GM19463 (cell line): Measurements from ENCODE around the gene AMH.
"Not testable (repeated sequence)": the region's sequence is repeated elsewhere in the genome, so short reads cannot be mapped to it uniquely, and the experiment has no call there.

Experiments used
- ATAC-seq: cut with Tn5 transposase; IDR thresholded peaks from one replicate; pipeline ENCODE4 v1.9.1; 2021; ENCODE audit warnings: mild to moderate bottlenecking, moderate library complexity; ENCODE audit not compliant: unreplicated experiment

Gene AMH

DNA sequence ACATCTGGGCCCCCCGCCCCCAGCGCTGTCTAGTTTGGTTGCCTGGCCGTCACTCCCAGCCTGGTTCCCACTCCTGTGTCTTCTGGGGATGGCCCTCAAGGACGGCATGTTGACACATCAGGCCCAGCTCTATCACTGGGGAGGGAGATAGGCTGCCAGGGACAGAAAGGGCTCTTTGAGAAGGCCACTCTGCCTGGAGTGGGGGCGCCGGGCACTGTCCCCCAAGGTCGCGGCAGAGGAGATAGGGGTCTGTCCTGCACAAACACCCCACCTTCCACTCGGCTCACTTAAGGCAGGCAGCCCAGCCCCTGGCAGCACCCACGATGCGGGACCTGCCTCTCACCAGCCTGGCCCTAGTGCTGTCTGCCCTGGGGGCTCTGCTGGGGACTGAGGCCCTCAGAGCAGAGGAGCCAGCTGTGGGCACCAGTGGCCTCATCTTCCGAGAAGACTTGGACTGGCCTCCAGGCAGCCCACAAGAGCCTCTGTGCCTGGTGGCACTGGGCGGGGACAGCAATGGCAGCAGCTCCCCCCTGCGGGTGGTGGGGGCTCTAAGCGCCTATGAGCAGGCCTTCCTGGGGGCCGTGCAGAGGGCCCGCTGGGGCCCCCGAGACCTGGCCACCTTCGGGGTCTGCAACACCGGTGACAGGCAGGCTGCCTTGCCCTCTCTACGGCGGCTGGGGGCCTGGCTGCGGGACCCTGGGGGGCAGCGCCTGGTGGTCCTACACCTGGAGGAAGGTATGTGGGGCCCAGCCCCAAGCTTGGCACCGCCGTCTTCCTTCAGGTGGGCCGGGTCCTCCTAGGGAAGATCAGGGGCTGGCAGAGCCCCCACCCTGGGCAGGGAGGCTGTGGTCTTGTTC is at the start of gene AMH:
Gene AMH (plus strand): TSS at position 314 of the 857 bp plus-strand sequence. CDS start 10 bp downstream, at position 324.
- no peak for ATAC-seq

DNA sequence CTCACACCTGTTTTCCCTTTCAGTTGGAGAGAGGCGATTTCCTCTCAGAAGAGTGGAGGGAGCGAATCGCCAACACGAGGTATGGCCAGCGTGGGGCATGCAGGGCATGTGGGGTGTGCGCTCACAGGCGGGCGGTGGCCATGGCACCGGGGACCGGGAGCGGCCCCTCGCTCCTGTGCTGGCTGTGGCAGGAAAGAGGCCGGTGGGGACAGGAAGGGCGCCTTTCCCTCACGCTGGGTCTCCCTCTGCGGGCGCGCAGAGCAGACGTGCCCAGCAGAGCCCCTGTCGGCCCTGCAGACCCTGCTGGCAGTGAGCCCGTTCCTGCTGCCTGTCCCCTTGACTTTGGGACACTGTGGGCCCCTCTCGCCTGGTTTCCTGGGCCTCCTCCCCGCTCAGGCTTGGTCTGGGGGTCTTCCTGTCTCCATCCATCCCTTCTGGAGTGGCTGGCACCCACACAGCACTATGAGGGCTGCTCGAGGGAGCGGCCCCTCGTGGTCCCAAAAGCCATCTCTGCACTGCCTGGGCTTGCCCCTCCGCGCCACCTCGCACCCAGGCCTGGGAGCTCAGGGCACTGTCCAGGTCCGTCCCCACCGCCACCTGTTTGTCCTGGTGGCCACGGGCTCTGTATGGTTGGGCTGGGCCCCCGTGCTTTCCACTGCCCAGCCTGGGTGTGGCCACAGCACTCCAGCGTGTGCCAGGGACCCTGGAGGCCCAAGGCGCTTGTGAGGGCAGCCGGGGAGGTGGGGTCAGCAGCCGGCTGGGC is 49.1 kb upstream of the AMH start:
- no peak for ATAC-seq

DNA sequence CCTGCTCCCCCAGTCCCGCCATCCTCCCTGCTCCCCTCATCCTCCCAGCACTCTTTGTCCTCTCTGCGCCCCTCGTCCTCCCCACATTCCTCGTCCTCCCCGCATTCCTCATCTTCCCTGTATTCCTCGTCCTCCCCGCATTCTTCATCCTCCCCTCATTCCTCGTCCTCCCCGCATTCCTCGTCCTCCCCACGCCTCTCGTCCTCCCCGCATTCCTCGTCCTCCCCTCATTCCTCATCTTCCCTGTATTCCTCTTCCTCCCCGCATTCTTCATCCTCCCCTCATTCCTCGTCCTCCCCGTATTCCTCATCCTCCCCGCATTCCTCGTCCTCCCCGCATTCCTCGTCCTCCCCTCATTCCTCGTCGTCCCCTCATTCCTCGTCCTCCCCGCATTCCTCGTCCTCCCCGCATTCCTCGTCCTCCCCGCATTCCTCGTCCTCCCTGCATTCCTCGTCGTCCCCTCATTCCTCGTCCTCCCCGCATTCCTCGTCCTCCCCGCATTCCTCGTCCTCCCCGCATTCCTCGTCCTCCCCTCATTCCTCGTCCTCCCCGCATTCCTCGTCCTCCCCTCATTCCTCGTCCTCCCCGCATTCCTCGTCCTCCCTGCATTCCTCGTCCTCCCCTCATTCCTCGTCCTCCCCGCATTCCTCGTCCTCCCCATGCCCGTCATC is 48.4 kb upstream of the AMH start:
- not testable (repeated sequence) for ATAC-seq

DNA sequence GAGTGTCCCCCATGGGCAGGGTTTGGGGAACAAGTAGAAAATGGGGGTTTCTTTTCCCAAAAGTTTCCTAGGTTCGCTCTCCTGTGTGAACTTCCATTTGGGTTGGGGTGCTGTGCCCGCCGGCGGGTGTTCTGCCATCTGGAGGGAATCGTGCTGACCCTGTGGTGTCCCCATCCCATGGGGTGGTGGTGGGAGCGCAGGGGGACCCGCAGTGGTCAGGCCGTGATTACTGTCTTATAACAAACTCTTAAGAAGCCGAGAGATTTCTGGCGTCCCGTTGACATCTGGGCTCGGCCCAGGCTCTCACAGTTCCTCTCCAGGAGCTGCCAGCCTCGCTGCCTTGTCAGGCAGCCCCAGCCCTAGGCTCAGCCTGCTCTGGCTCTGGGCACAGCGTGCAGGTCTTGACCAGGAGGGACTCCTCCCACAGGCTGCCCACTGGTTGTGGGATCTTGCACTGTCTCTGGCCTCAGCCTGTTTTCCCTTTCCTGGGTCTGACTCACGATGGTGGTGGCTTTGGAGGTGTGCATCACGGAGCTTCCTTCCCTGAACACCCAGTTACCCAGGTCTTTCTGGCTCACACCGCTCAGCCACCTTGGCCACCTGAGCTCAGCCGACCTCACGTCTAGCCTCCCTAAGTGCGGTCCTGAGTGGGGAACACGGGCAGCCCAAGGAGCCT is 47.5 kb upstream of the AMH start:
- ATAC-seq, result no peak

DNA sequence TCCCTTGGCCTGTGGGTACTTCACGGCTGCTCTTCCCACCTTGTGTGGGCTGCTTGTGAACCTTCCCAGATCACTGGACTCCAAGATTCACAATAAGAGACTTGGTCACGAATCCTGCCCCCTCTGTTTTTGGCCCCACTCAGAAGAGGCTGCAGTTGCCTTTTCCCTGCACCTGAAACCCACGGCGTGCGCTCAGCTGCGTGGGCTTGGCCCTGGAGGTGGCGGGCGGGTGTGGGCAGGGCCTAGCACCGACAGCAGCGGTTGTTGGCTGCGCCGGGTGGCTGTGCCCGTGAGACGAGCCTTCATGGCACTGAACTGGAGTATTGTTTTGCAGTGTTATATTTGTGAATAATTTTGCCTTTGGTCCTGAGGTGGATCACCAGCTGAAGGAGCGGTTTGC is 46.8 kb upstream of the AMH start:
- no peak for ATAC-seq

DNA sequence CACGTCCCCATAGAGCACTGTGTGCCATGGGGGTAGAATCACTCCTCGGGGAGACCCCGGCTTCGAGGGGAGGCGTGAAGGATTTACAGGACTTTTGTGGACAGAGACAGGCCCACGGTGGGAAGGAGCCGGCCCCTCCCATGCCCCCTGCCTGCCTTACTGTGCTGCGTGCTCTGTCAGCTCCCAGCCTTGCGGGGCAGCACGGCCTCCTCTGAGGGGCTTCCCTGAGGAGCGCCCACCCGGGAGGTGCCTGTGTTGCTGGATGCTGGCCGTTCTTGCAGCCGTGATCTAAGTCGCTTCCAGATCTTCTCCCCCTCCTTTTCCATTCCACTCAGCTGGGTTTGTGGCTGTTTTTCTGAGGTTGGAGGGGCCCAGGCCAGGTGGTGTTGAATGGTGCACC is 42.1 kb upstream of the AMH start:
- ATAC-seq, result no peak

DNA sequence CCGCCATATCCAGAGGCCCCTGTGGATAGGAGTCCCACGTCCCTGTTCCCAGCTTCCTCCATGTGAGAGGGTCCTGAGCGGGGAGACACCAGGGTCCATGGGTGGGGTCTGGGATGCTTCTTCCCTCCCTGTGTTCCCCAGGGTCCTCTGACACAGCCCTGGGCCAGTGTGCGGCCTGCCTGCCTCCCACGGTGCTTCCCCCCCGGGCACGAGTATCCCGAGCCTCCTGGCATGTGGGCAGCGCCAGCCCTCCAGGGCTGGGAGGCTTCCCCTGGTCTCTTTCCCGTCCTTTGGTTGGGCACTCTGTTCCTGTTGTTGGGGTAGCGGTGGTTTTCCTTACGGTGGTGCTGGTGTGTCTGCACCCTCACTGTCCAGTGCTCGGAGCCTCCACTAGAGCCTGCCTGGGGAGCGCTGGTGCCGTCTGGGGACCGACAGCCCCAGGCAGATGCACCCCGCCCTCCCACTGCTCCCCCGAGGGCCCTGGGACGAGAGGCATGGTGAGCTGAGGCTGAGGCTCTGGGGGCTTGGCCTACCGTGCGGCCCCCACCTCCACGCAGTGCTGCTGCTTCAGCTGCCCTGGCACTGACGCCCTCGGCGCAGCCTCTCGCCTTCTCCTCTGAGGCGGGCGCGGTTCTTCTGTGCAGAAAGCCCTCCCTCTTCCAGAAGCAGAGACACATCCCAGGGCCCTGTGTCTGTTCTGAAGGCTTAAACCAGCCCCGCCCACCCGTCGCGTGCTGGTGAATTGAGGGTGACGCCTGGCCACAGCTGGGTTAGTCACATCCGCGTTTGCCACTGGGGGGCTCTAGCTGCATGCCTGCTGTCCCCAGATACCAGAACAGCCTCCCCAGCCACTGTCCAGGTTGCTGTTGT is 40.9 kb upstream of the AMH start:
- no peak for ATAC-seq

DNA sequence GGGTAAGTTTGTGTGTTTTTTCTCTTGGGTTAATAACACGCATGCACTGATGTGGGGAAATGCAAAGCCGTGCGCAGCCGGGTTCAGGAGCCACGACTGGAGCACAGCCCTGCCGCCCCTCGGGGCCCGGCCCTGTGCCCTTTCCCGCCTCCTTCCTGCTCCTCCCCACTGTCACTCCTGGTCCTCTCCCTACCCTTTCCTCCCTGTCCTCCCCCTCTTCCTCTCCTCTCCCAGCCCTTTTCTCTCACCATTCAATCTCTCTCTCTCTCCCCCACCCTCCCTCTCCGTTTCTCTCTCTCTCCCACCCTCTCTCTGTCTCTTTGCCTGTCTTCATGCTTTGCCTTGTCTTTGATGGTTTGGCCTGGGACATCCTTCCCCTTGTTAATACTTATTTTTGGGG is 40.1 kb upstream of the AMH start:
- no peak for ATAC-seq

DNA sequence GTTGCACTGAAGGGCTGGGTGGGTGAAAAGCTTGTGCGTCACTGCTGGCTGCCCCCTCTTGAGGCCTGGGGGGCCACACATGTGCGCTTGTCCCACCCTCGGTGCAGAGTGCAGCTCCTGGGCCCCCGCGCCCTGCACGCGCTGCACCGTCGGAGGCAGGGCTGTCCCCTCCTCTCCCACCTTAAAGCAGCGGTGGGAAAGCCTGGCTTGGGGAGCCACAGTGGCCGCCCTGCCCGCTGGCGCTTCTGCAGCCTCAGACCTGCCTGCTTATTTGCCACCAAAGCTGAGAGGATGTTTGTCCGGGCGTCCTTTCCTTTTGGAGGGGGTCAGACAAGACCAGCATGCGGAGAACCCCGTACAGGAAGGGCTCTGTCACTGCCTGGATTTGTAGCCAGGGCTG is 39.7 kb upstream of the AMH start:
- no peak for ATAC-seq

DNA sequence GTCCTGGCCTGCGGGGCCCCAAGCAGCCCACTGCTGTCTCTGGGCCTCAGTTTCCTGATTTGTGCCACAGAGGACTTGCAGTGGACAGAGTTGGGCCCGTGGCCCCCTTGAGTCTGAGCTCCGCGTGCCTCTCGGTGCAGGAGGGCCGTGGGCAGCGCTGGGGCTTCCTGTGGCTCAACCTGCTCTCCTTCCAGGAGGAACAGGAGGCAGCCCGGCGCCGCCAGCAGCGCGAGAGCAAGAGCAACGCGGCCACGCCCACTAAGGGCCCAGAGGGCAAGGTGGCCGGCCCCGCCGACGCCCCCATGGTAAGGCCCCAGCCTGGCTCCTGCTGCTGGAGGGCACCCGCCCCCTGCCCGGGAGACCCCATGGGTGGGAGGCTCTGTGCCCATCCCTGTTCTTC is 38.9 kb upstream of the AMH start:
- no peak for ATAC-seq

DNA sequence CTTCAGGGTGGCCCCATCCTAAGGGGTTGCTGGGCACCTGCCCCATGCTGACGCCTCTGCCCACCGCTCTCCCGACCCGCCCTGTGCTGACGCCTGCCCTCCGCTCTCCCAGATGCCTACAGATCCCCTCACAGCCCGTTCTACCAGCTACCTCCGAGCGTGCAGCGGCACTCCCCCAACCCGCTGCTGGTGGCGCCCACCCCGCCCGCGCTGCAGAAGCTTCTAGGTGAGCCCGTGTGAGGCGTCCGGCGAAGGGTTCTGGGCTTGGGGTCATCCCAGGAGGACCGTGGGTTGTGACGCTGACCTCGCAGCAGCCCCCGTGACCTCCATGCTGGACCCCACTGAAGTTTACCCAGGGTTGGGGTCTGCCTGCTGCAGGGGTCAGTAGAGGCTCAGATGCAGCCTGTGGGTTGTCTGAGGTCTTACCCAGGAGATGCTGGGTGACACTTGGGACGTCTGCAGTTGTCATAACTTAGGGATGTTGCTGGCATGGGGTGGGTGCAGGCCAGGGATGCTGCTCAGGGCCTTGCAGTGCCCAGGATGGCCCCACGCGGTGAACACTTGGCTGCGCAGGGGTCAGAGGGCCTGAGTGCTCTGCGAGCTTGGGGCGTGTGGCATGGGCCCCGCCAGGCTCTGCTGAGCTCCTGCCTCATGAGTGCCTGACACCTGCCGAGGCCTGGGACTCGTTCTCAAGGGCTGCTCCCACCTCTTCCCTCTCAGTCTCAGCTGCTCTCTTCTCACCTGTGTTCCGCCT is 38.0 kb upstream of the AMH start:
- no peak for ATAC-seq

DNA sequence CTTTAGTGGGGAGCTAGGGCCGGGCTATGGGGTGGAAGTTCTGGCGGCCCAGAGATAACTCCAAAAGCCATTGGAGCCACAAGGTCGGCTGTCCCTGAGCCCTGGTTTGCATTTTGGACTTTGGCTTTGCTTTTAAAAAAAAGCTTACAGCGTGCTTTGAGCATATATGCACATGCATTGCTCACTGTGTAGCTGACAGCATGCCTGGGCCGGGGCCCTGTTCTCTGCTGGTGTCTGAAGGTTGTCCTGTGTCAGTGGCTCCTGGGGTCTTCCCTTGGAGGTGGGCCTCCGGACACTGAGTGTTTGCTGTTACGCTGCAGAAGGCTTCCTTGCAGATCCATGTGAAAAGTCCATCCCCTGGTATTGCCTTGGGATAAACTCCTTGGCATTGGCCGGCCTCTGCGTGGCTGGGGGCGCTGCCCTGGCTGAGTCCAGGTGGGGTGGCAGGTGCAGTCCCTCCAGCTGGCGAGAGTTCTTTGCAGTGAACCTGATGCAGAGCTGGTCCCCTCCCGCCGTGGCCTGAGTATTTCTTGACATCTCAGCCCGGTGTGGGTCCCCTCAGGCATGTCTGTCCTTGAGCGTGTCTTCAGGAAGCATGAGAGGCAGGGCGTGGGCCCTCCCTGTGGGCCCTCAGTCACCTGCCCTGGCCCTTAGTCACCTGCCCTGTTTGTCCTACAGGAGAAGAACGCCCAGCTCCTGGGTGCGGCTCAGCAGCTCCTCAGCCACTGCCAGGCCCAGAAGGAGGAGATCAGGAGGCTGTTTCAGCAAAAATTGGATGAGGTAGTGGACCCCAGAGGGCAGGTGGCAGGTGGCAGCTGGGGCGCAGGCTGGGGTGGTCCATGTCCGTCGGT is 36.0 kb upstream of the AMH start:
- ATAC-seq, result no peak

DNA sequence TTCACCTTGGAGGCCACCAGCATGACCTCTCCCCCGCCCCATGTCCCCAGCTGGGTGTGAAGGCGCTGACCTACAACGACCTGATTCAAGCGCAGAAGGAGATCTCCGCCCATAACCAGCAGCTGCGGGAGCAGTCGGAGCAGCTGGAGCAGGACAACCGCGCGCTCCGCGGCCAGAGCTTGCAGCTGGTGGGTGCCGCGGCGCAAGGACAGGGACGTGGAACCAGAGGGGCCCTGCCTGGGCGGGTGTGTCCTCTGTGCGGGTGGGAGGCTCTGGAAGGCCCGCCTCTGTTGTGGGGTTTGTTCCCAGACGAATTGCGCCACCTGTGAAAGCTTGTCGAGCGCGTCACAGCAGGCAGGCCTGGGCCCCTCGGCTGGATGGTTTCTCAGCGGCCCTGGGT is 35.3 kb upstream of the AMH start:
- no peak for ATAC-seq

DNA sequence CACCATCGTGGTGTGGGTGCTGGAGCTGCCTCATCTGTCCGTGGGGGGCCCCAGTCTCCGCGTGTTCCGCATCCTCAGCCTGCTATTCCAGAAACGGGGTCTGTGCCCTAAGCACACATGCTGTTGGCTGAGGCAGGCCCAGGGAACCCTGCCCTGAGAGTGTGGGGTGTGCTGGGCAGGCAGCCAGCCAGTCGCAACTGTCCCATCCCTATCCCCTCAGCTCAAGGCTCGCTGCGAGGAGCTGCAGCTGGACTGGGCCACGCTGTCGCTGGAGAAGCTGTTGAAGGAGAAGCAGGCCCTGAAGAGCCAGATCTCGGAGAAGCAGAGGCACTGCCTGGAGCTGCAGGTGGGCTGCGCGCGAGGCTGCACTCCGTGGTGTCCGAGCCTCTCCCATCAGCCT is 34.9 kb upstream of the AMH start:
- ATAC-seq, result no peak

DNA sequence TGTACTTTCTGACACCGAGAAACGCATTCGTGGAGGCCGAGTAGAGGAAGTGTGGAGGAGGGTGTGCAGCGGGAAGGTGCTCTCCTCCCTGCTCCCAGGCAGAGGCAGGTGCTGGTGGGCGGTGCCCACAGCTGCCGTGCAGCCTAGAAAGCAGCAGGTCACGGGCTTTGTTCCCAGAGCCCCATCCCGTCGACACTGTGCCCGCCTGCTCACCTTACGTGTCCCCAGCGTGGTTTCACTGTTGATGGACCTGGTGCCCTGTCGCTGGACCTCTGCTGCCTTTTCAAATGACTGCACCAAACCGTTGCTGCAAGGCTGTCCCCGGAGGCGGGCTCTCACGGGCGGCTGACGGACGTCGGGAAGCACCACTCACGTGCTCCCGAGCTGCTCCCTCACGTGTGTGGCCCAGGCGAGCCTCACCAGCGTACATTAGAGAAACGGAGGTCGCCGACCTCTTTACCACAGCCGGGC is 33.8 kb upstream of the AMH start:
- ATAC-seq, result no peak

DNA sequence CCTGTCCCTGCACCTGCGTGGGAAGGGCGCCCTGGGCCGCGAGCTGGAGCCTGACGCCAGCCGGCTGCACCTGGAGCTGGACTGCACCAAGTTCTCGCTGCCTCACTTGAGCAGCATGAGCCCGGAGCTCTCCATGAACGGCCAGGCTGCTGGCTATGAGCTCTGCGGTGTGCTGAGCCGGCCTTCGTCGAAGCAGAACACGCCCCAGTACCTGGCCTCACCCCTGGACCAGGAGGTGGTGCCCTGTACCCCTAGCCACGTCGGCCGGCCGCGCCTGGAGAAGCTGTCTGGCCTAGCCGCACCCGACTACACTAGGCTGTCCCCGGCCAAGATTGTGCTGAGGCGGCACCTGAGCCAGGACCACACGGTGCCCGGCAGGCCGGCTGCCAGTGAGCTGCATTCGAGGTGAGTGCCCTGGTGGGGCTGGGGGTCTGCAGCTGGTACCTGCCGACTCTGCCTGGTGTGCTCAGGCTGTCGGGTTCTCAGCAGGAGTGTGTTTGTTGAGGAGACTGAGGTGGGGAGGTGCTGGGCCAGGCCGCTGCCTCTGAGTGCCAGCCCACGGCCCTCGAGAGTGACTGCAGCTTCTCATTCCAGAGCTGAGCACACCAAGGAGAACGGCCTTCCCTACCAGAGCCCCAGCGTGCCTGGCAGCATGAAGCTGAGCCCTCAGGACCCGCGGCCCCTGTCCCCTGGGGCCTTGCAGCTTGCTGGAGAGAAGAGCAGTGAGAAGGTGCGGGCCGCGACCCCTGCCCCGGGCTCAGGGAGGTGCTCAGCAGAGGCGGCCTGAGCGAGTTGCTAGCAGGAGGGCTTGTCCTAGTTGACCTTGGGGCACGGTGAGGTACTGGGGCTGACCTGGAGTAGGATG is 32.5 kb upstream of the AMH start:
- no peak for ATAC-seq

DNA sequence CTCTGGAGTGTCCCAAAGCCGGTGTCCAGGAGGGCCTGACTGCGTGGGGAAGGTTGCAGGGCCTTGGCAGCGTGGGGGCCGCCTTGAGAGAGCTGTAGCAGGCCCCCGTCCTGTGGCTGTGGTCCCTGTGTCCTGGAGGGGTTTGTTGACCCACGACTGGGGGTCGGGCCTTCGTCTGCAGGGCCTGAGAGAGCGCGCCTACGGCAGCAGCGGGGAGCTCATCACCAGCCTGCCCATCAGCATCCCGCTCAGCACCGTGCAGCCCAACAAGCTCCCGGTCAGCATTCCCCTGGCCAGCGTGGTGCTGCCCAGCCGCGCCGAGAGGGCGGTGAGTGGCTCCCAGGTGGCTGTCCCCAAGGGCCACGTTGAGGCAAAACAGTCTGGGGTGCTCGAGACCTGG is 31.5 kb upstream of the AMH start:
- no peak for ATAC-seq

DNA sequence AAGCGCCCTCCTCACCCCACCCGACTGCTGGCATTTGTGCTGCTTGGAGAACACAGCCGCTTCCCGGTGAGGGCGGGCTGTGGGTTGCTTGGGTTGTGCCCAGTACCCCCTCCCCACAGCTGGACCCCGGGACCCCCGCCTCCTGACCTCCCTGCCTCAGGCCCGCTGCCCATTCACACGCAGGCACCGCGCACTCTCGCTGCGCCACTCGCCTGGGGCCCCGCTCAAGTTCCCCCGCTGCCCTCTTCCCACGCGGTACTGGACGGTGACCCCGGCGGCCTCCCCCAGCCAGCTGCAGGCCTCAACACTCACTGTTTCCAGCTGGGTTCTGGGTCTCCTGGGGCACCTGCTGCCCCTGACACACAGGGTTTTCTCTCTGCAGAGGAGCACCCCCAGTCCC is 29.4 kb upstream of the AMH start:
- no peak for ATAC-seq
